Measurements from ENCODE around the gene GFM1.

GRCh38 chr3:158617982-158618875 is 26.1 kb upstream of the GFM1 start:
- TF ChIP-seq EP300 (IDR thresholded peaks at IDR 0.05): no peak
- no peak for TF ChIP-seq POLR2AphosphoS5 (IDR thresholded peaks at IDR 0.05)
